ENCODE results near the gene DRG2. TPM values are rescaled to one million over a fixed set of nuclear protein-coding genes. Genes with fewer than 3 reads are reported as not detected.

DRG2 gene
- total and polyA plus RNA-seq, 2 donors (not counting 3 experiments of a cell fraction or from before 2014, with no cell fraction given): 50.2 to 60.4 TPM

DNA sequence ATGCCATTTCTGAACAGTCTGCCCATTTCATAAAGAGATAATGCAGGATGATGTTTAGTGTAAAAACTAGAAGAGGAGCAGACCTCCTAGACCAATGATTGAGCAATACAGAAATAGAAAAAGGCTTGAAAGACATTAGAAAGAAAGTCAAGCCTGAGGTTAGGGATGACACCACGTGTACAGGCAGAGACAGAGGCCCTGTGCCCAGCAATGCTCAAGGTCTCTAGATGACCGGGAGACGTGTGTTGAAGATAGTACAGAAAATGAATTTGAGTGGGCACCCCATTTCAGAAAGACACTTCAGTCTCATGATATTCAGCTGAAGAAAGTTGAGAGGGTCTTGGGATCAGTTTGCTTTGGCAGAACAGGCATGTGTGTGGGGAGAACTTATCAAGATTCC lies 43.1 kb upstream of the DRG2 start:
- no peak overlapping the region for H3K4me3 ChIP-seq (replicated peaks in 1 of 3; ENCODE audit: insufficient read depth in 1 of 3, low read depth in 1 of 3, low read length in 3 of 3)
- H3K27ac ChIP-seq (ENCODE audit: insufficient read depth, low read depth, low read length): no peak overlapping the region
- ChIA-PET POLR2A (no interaction called here), CTCF (no interaction called here)
- dilution Hi-C loops (cut with MboI; ENCODE audit: extremely low pct_ligation_motif_present, low sequenced_read_pairs) (loop anchor here (25.0 kb wide), 1 partner anchor 157 kb away; no protein-coding TSS in a partner anchor), intact Hi-C loops (cut with micrococcal nuclease) (no loop called here)
- H4K20me1 ChIP-seq (replicated peaks; ENCODE audit: control insufficient read depth, extremely low read depth, insufficient read depth, low read length): no peaks in the 10 kb centered on the region
- no peaks in the 10 kb centered on the region for H3K9me1 ChIP-seq (replicated peaks; ENCODE audit: control insufficient read depth, extremely low read depth, insufficient read depth, low read length)
- no peaks in the 10 kb centered on the region for H3K27me3 ChIP-seq (ENCODE audit: control insufficient read depth in 2 of 2, insufficient read depth in 2 of 2, low read length in 2 of 2)
- H3K9ac ChIP-seq (replicated peaks; ENCODE audit: extremely low read depth, insufficient read depth, low read length): no peak overlapping the region
- H3K9me3 ChIP-seq (replicated peaks; ENCODE audit: control insufficient read depth, insufficient read depth, low read length): no peaks in the 10 kb centered on the region
- BruUV-seq (replicated peaks): no TSS peak
- no peaks in the 10 kb centered on the region for H3K79me2 ChIP-seq (ENCODE audit: control insufficient read depth, insufficient read depth, low read length)
- FAIRE-seq (no peak), DNase-seq (ENCODE audit: low read depth, low spot score) (no peak)
- TF ChIP-seq MYC (IDR thresholded peaks at IDR 0.05; ENCODE audit: low read depth, low read length) (no peak), POLR2A (IDR thresholded peaks at IDR 0.05; ENCODE audit: low read depth, low read length) (no peak), FOS (IDR thresholded peaks at IDR 0.05; ENCODE audit: borderline replicate concordance, insufficient read depth, low read length) (no peak), JUN (IDR thresholded peaks at IDR 0.05; ENCODE audit: borderline replicate concordance, insufficient read depth, insufficient read length, low read depth) (no peak), POLR2AphosphoS5 (IDR thresholded peaks at IDR 0.05; ENCODE audit: insufficient read depth, low read depth, low read length) (no peak), GATA2 (IDR thresholded peaks at IDR 0.05; ENCODE audit: insufficient read depth, insufficient read length, low read depth, low read length) (no peak), EZH2 (IDR thresholded peaks at IDR 0.05; ENCODE audit: borderline replicate concordance, low read depth, low read length, severe bottlenecking) (no peak)
- TF ChIP-seq, protein P1, sequence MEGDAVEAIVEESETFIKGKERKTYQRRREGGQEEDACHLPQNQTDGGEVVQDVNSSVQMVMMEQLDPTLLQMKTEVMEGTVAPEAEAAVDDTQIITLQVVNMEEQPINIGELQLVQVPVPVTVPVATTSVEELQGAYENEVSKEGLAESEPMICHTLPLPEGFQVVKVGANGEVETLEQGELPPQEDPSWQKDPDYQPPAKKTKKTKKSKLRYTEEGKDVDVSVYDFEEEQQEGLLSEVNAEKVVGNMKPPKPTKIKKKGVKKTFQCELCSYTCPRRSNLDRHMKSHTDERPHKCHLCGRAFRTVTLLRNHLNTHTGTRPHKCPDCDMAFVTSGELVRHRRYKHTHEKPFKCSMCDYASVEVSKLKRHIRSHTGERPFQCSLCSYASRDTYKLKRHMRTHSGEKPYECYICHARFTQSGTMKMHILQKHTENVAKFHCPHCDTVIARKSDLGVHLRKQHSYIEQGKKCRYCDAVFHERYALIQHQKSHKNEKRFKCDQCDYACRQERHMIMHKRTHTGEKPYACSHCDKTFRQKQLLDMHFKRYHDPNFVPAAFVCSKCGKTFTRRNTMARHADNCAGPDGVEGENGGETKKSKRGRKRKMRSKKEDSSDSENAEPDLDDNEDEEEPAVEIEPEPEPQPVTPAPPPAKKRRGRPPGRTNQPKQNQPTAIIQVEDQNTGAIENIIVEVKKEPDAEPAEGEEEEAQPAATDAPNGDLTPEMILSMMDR (IDR thresholded peaks at IDR 0.05; ENCODE audit: extremely low read depth in 1 of 2, insufficient read depth in 1 of 2, low read depth in 1 of 2, low read length in 2 of 2): no peak
- TF ChIP-seq, protein P2, sequence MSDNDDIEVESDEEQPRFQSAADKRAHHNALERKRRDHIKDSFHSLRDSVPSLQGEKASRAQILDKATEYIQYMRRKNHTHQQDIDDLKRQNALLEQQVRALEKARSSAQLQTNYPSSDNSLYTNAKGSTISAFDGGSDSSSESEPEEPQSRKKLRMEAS (IDR thresholded peaks at IDR 0.05; ENCODE audit: insufficient read depth, insufficient read length): no peak
- H2AFZ ChIP-seq (ENCODE audit: low read depth, low read length): no peak overlapping the region
- H3K4me1 ChIP-seq (ENCODE audit: control insufficient read depth, extremely low read depth, insufficient read depth, low read length): peaks cover 9% of the 10 kb centered on the region
- H3K36me3 ChIP-seq (ENCODE audit: control insufficient read depth in 2 of 2, extremely low read depth in 1 of 2, insufficient read depth in 2 of 2, low read length in 2 of 2): peaks cover 0 to 2% of the 10 kb centered on the region in 2 experiments
- H3K4me2 ChIP-seq (ENCODE audit: insufficient read depth, low read length): no peak overlapping the region
